GM19099 (cell line): ENCODE measurements around the gene LTC4S.

Source experiments
- POLR2A ChIP-seq: IDR thresholded peaks from 3 replicates; pipeline ENCODE4 v1.6.1; 2011; ENCODE audit warnings: low read depth; ENCODE audit not compliant: insufficient read length; ENCODE audit errors: extremely low read depth

Gene LTC4S

GRCh38 chr5:179837076-179838011 lies 43.6 kb downstream of the LTC4S start:
- TF ChIP-seq POLR2A, result no peak

GRCh38 chr5:179839328-179840256 lies 45.8 kb downstream of the LTC4S start:
- TF ChIP-seq POLR2A, result no peak

- TF ChIP-seq POLR2A, result no peak
Measured at GRCh38 chr5:179840321-179840720, 46.5 kb downstream of the LTC4S start.

GRCh38 chr5:179840766-179841165 lies 47.0 kb downstream of the LTC4S start:
- TF ChIP-seq POLR2A, result no peak

GRCh38 chr5:179841621-179842020 lies 47.8 kb downstream of the LTC4S start:
- TF ChIP-seq POLR2A, result no peak
